ENCODE results near the gene HTRA1.

GRCh38 chr10:122490786-122491680 lies 29.7 kb downstream of the HTRA1 start:
- TF ChIP-seq CTCF (IDR thresholded peaks at IDR 0.05), result no peak
- no peak for TF ChIP-seq POLR2A (IDR thresholded peaks at IDR 0.05)

Data from testis (tissue), 2 donors.